NT2/D1 (cell line): Measurements from ENCODE around the gene TRAPPC2.

Experiments used
- DNase-seq: peaks from one replicate; pipeline ENCODE4 v3.0.0-alpha.2; 2011; ENCODE audit warnings: low read depth, low spot score
- H3K27me3 ChIP-seq: 2 replicates; pipeline ENCODE4 v1.6.0; 2011; ENCODE audit warnings: mild to moderate bottlenecking; ENCODE audit not compliant: insufficient read length, insufficient read depth
- H3K36me3 ChIP-seq: 2 replicates; pipeline ENCODE4 v1.6.1; 2011; ENCODE audit warnings: mild to moderate bottlenecking, low read length, mixed read lengths; ENCODE audit not compliant: insufficient read depth, insufficient read length
- H3K4me1 ChIP-seq: 2 replicates; pipeline ENCODE4 v1.5.1; 2011; ENCODE audit not compliant: insufficient read depth, insufficient read length
- H3K4me3 ChIP-seq: 2 replicates; pipeline ENCODE4 v1.5.1; 2011; ENCODE audit warnings: low read depth; ENCODE audit not compliant: insufficient read length
- H3K9ac ChIP-seq: 2 replicates; pipeline ENCODE4 v1.6.0; 2011; ENCODE audit warnings: low read depth; ENCODE audit not compliant: insufficient read length
- H3K9me3 ChIP-seq: 2 replicates; pipeline ENCODE4 v1.5.1; 2011; ENCODE audit warnings: mild to moderate bottlenecking, low read length; ENCODE audit not compliant: insufficient read depth
- SUZ12 ChIP-seq: IDR thresholded peaks from 2 replicates; pipeline ENCODE4 v1.6.1; 2011; ENCODE audit not compliant: insufficient read length, insufficient read depth; ENCODE audit errors: extremely low read depth
- YY1 ChIP-seq: IDR thresholded peaks from 2 replicates; pipeline ENCODE4 v1.6.1; 2011; ENCODE audit not compliant: insufficient read length, insufficient read depth
- ZNF274 ChIP-seq: IDR thresholded peaks from 2 replicates; pipeline ENCODE4 v1.6.1; 2011; ENCODE audit warnings: mild to moderate bottlenecking, low read depth, low read length

TRAPPC2 gene

GRCh38 chrX:13721819-13722519 lies 12.5 kb downstream of the TRAPPC2 start:
- H3K9me3 ChIP-seq = no peaks in the 10 kb centered on the region
- no peak for TF ChIP-seq SUZ12
- TF ChIP-seq YY1 = no peak
- TF ChIP-seq ZNF274 = no peak
- H3K4me1 ChIP-seq = no peaks in the 10 kb centered on the region
- no peak overlapping the region for H3K4me3 ChIP-seq
- H3K9ac ChIP-seq = no peak overlapping the region
- peaks cover 54% of the 10 kb centered on the region for H3K36me3 ChIP-seq
- H3K27me3 ChIP-seq = no peaks in the 10 kb centered on the region
- DNase-seq = no peak

GRCh38 chrX:13721371-13721770 lies 13.0 kb downstream of the TRAPPC2 start:
- H3K4me1 ChIP-seq = no peaks in the 10 kb centered on the region
- H3K9ac ChIP-seq = no peak overlapping the region
- no peaks in the 10 kb centered on the region for H3K9me3 ChIP-seq
- H3K27me3 ChIP-seq = no peaks in the 10 kb centered on the region
- peaks cover 57% of the 10 kb centered on the region for H3K36me3 ChIP-seq
- DNase-seq = no peak
- TF ChIP-seq SUZ12 = no peak
- TF ChIP-seq ZNF274 = no peak
- no peak for TF ChIP-seq YY1
- H3K4me3 ChIP-seq = no peak overlapping the region

- H3K36me3 ChIP-seq = peaks cover 74% of the 10 kb centered on the region
- H3K4me1 ChIP-seq = no peaks in the 10 kb centered on the region
- H3K9ac ChIP-seq = no peak overlapping the region
- TF ChIP-seq SUZ12 (no peak), YY1 (no peak), ZNF274 (no peak)
- no peak for DNase-seq
- no peak overlapping the region for H3K4me3 ChIP-seq
- H3K27me3 ChIP-seq = no peaks in the 10 kb centered on the region
- no peaks in the 10 kb centered on the region for H3K9me3 ChIP-seq
Observed at GRCh38 chrX:13719192-13719856, 15.1 kb downstream of the TRAPPC2 start.

GRCh38 chrX:13717700-13718472 lies 16.5 kb downstream of the TRAPPC2 start:
- no peak overlapping the region for H3K9ac ChIP-seq
- DNase-seq = no peak
- no peaks in the 10 kb centered on the region for H3K9me3 ChIP-seq
- H3K27me3 ChIP-seq = no peaks in the 10 kb centered on the region
- peaks cover 66% of the 10 kb centered on the region for H3K36me3 ChIP-seq
- no peak overlapping the region for H3K4me3 ChIP-seq
- H3K4me1 ChIP-seq = no peaks in the 10 kb centered on the region
- TF ChIP-seq ZNF274 (no peak), YY1 (no peak), SUZ12 (no peak)

GRCh38 chrX:13716905-13717304 lies 17.5 kb downstream of the TRAPPC2 start:
- DNase-seq = no peak
- Histone ChIP-seq H3K9ac (no peak overlapping the region), H3K4me1 (no peaks in the 10 kb centered on the region), H3K4me3 (no peak overlapping the region), H3K36me3 (peaks cover 68% of the 10 kb centered on the region), H3K27me3 (no peaks in the 10 kb centered on the region), H3K9me3 (no peaks in the 10 kb centered on the region)
- TF ChIP-seq YY1 = no peak
- TF ChIP-seq SUZ12 = no peak
- TF ChIP-seq ZNF274 = no peak

GRCh38 chrX:13716455-13716854 lies 18.0 kb downstream of the TRAPPC2 start:
- Histone ChIP-seq H3K27me3 (no peaks in the 10 kb centered on the region), H3K36me3 (peaks cover 72% of the 10 kb centered on the region), H3K9ac (no peak overlapping the region), H3K9me3 (no peaks in the 10 kb centered on the region), H3K4me3 (no peak overlapping the region), H3K4me1 (no peaks in the 10 kb centered on the region)
- TF ChIP-seq ZNF274 = no peak
- no peak for TF ChIP-seq SUZ12
- no peak for TF ChIP-seq YY1
- no peak for DNase-seq

GRCh38 chrX:13711141-13711540 lies 23.3 kb downstream of the TRAPPC2 start:
- Histone ChIP-seq H3K36me3 (peaks cover 53% of the 10 kb centered on the region), H3K9me3 (no peaks in the 10 kb centered on the region), H3K4me3 (no peak overlapping the region), H3K4me1 (no peaks in the 10 kb centered on the region), H3K27me3 (no peaks in the 10 kb centered on the region), H3K9ac (no peak overlapping the region)
- TF ChIP-seq SUZ12 (no peak), YY1 (no peak), ZNF274 (no peak)
- no peak for DNase-seq
